ENCODE data around the gene ATP2B1.

- no peak for TF ChIP-seq ZNF629 (tag by site-specific recombination; IDR thresholded peaks at IDR 0.05)
- no peak for TF ChIP-seq ZNF747 (tag by site-specific recombination; IDR thresholded peaks at IDR 0.05)
- no peak for TF ChIP-seq YY1 (tag by site-specific recombination; IDR thresholded peaks at IDR 0.05)
- no peak for TF ChIP-seq CTCF (tag by site-specific recombination; IDR thresholded peaks at IDR 0.05)
Observed at GRCh38 chr12:89547101-89547500, 161.5 kb downstream of the ATP2B1 start.

All from HEK293 (cell line).